Tibial nerve (tissue), 4 donors: ENCODE measurements around the gene ACBD3. TPM values are rescaled to one million over a fixed set of nuclear protein-coding genes. Genes with fewer than 3 reads are reported as not detected.

Source experiments
- DNase-seq, 2 donors: peaks; one replicate each; pipeline ENCODE4 v3.0.0-alpha.2; 2019; ENCODE audit warnings: low spot score in 2 of 2
- H3K27ac ChIP-seq, 4 donors: fragments of 200-600 bp; sonication (generic) in 3 of 4; one replicate each; pipeline ENCODE4 v1.5.1; 2017 to 2019; ENCODE audit warnings: mild to moderate bottlenecking in 1 of 4
- H3K27me3 ChIP-seq, 2 donors: fragments of 200-600 bp; sonication (generic) in 1 of 2; one replicate each; pipeline versions ENCODE4 v1.5.1 to v1.6.0; 2017 to 2019
- H3K36me3 ChIP-seq, 3 donors: fragments of 200-600 bp; sonication (generic); one replicate each; pipeline ENCODE4 v1.5.1; 2018 to 2019
- H3K4me1 ChIP-seq, 4 donors: fragments of 200-600 bp; sonication (generic) in 3 of 4; one replicate each; pipeline ENCODE4 v1.5.1; 2017 to 2019
- H3K4me3 ChIP-seq, 4 donors: fragments of 200-600 bp; sonication (generic) in 3 of 4; one replicate each; pipeline ENCODE4 v1.5.1; 2017 to 2019; ENCODE audit warnings: mild to moderate bottlenecking in 1 of 4, moderate library complexity in 1 of 4
- H3K9me3 ChIP-seq, 4 donors: fragments of 200-600 bp; sonication (generic) in 3 of 4; one replicate each; pipeline ENCODE4 v1.5.1; 2017 to 2019
- EP300 ChIP-seq, 2 donors: sonication (generic); formaldehyde crosslinking; IDR thresholded peaks; one replicate each; pipeline ENCODE4 v1.6.1; 2017; ENCODE audit warnings: antibody characterized with exemption in 2 of 2, mild to moderate bottlenecking in 1 of 2
- POLR2A ChIP-seq, 2 donors: fragments of 450-650 bp; IDR thresholded peaks; one replicate each; pipeline ENCODE4 v1.6.1; 2017; ENCODE audit warnings: antibody characterized with exemption in 2 of 2, mild to moderate bottlenecking in 2 of 2, moderate library complexity in 2 of 2
- WGBS, 2 donors: methylation state at CpG; one replicate each; pipeline ENCODE4 v1.1.5; 2018; 5-methylcytosine and 5-hydroxymethylcytosine counted together
- total RNA-seq, 4 donors: library from RNA; depleted of rRNA; stranded (reverse); fragments of >200 nt; gene quantifications; one replicate each; pipeline ENCODE4 v1.1.0, GENCODE V29; 2016
- TF ChIP-seq, protein P1 (sequence below), 5 experiments: fragments of 200-600 bp in 3 of 5; fragments of 450-650 bp in 2 of 5; sonication (generic) in 3 of 5; IDR thresholded peaks; one replicate each; pipeline ENCODE4 v1.5.1; 2016 to 2019; ENCODE audit warnings: antibody characterized with exemption in 5 of 5, mild to moderate bottlenecking in 3 of 5, moderate library complexity in 2 of 5

ACBD3 gene
- total RNA-seq, 4 donors from 2014 or later, result 41.4 to 54.9 (median 45.4) TPM

DNA sequence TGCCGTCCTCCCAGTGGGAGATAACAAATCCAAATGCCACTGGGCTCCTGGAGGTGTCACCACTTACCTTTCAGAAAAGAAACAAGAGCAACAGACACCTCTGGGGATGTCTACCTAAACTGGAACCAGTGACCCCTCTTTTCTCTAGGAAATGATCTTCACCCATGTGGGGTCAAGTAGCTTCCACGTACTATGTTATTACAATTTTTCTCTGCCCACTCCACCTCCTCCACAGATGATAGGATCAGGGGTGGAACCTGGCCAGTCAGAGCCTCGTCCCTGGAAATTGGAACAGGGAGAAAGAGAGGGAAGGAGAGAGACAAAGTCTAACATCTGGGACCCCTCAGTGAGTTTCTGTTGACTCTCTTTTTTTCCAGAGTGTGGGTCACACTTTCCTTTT is 73.9 kb downstream of the ACBD3 start:
- Histone ChIP-seq H3K4me1 (peaks cover 0 to 30% (median 17%) of the 10 kb centered on the region in 4 donors), H3K36me3 (no peaks in the 10 kb centered on the region), H3K27ac (peak overlapping the region in 2 of 4 donors; percentile 37 to 99), H3K9me3 (no peaks in the 10 kb centered on the region), H3K27me3 (no peaks in the 10 kb centered on the region), H3K4me3 (no peak overlapping the region)
- WGBS, 2 donors, result 83 to 90% methylated on average over 3 of the region's 3 CpGs
- TF ChIP-seq, protein P1, sequence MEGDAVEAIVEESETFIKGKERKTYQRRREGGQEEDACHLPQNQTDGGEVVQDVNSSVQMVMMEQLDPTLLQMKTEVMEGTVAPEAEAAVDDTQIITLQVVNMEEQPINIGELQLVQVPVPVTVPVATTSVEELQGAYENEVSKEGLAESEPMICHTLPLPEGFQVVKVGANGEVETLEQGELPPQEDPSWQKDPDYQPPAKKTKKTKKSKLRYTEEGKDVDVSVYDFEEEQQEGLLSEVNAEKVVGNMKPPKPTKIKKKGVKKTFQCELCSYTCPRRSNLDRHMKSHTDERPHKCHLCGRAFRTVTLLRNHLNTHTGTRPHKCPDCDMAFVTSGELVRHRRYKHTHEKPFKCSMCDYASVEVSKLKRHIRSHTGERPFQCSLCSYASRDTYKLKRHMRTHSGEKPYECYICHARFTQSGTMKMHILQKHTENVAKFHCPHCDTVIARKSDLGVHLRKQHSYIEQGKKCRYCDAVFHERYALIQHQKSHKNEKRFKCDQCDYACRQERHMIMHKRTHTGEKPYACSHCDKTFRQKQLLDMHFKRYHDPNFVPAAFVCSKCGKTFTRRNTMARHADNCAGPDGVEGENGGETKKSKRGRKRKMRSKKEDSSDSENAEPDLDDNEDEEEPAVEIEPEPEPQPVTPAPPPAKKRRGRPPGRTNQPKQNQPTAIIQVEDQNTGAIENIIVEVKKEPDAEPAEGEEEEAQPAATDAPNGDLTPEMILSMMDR (IDR thresholded peaks at IDR 0.05), result no peak
- TF ChIP-seq EP300 (IDR thresholded peaks at IDR 0.05), result no peak
- TF ChIP-seq POLR2A (IDR thresholded peaks at IDR 0.05), result no peak
- no peak for DNase-seq

DNA sequence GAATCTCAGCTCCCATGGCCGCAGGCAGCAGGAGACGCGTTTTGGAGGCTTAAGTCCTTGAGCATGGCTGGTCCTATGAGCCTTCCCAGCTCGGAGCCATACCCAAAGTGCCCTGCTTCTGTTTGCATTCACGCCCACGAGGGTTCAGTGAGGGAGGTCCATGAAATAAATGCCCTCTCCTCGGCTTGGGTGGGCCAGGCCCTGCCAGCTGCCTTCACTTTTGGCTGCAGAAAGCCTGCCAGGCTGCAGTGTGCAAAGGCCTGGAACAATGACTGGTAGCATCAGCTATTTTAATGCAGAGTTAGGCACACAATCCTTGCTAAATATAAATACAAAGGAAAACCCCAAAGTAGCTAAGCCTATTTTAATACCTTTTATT is 74.7 kb downstream of the ACBD3 start:
- TF ChIP-seq POLR2A (IDR thresholded peaks at IDR 0.05), result no peak
- TF ChIP-seq, protein P1 (IDR thresholded peaks at IDR 0.05), result no peak
- TF ChIP-seq EP300 (IDR thresholded peaks at IDR 0.05), result no peak
- Histone ChIP-seq H3K4me1 (peaks cover 0 to 30% (median 17%) of the 10 kb centered on the region in 4 donors), H3K27ac (peak overlapping the region in 2 of 4 donors; percentile 94 to 99), H3K27me3 (no peaks in the 10 kb centered on the region), H3K9me3 (no peaks in the 10 kb centered on the region), H3K36me3 (no peaks in the 10 kb centered on the region), H3K4me3 (no peak overlapping the region)
- DNase-seq, result no peak
- WGBS, 2 donors, result 60 to 67% methylated on average over 4 to 7 of the region's 7 CpGs

DNA sequence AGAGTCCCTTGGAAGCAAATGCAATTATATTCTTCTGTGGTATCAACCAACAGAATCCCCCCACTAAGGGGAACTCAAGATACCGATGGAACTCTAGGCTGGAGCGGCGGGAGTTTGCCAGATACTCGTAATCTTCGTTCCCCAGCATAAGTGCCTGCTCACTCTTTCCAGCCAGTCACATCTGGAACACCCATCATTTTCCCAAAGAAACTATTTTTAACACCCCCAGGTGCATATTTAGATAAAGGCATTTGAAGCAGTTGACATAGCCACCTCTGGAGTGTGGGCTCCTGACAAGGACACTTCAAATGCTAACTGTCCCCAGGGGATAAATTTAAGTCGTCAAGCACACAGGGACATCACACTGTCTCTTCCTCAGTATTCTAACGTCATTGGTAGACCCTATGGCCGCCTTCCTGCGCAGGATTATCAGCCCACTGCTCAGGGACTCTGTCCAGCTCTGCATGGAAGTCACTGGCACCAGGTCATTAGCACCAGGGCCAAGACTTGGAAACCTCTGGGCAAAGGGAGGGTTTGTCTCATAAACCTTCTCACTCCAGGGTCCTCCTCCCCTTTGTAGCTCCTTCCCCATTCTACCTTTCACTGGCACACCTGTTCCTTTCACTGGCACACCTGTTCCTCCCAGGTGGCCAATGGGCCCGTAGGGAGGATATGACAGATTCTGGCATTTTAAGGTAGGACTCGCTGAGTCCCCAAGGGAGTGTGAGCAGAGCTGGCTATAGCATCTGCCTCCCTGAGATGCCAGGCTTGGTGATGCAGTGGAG is 75.3 kb downstream of the ACBD3 start:
- no peaks in the 10 kb centered on the region for H3K36me3 ChIP-seq
- peaks cover 0 to 30% (median 17%) of the 10 kb centered on the region in 4 donors for H3K4me1 ChIP-seq
- H3K27ac ChIP-seq, result peak overlapping the region; percentile 94 to 99 (median 96)
- H3K27me3 ChIP-seq, result no peaks in the 10 kb centered on the region
- peak in 1 of 2 donors; percentile 10 for DNase-seq
- peak overlapping the region; percentile 45 to 92 (median 76) for H3K4me3 ChIP-seq
- no peaks in the 10 kb centered on the region for H3K9me3 ChIP-seq
- TF ChIP-seq EP300 (IDR thresholded peaks at IDR 0.05), result no peak
- TF ChIP-seq POLR2A (IDR thresholded peaks at IDR 0.05), result no peak
- TF ChIP-seq, protein P1 (IDR thresholded peaks at IDR 0.05), result no peak
- 38 to 45% methylated on average over 11 of the region's 11 CpGs for WGBS, 2 donors

DNA sequence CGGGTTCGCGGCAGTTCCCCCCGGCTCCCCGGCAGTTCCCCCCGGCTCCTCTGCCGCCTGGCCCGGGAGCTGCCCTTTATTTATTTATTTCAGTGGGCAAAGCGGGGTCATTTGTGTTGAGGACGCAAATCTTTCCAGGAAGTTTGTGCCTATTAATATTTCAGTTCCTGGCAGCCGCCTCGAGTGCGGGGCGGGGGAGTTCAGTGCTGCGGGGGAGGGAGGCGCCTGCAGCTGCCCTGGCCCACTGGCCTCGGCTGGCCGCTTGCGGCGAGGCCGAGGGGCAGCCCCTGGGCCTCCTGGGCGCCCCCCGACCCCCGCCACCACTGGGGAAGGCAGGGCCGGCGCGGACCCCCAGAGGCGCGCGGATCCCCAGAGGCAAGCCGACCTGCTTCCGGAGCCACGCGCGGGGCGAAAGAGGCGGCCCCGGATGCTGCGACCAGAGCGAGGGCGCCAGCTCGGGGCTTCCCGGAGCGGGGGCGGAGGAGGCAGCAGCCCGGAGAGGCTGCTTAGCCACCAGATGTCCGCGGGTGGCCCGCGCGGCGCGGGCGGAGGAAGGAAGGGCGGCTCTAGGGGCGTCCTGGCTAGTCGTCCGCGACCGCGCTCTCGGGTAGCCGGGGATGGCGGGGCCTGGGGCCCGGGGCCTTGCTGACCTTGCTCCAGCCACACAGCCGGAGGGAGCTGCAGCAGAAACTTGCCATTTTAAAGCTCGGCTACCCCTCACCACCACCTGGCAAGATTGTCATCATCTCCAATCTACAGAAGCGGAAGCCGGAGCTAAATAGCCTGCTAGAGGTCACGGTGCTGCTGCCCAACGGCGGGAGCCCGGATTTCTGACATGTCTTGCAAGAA is 76.1 kb downstream of the ACBD3 start:
- Histone ChIP-seq H3K36me3 (no peaks in the 10 kb centered on the region), H3K9me3 (no peaks in the 10 kb centered on the region), H3K27ac (peak overlapping the region; percentile 94 to 99 (median 96)), H3K4me3 (peak overlapping the region; percentile 45 to 92 (median 76)), H3K27me3 (no peaks in the 10 kb centered on the region), H3K4me1 (peaks cover 0 to 30% (median 17%) of the 10 kb centered on the region in 4 donors)
- peak in 1 of 2 donors; percentile 52 for DNase-seq
- WGBS, 2 donors, result 1 to 3% methylated on average over 14 to 53 of the region's 73 CpGs
- peak in 1 of 2 donors; percentile 2 for TF ChIP-seq EP300 (IDR thresholded peaks at IDR 0.05)
- TF ChIP-seq, protein P1 (IDR thresholded peaks at IDR 0.05), result no peak
